IMR-90 (cell line): ENCODE results near the gene RCC1. TPM values are rescaled to one million over a fixed set of nuclear protein-coding genes. Genes with fewer than 3 reads are reported as not detected.

Experiments used
- ATAC-seq: fragments of 200-7000 bp; cut with Tn5 transposase; 2 replicates; pipeline ENCODE4 v1.9.1; 2020; ENCODE audit warnings: low read depth, mild to moderate bottlenecking, moderate library complexity
- BruUV-seq: library from RNA; stranded (reverse); fragments of 400-500 nt; replicated peaks from 2 replicates; lab custom pipeline; 2021; lab: Mats Ljungman, UMichigan
- CTCF ChIA-PET: fragments of 300-600 bp; formaldehyde crosslinking; extraction: SDS; loops from one replicate; lab custom pipeline; 2021; ENCODE audit warnings: antibody characterized with exemption; lab: Yijun Ruan, JAX
- POLR2A ChIA-PET: fragments of 300-600 bp; sonication (Branson Sonifier 250); formaldehyde crosslinking; loops from one replicate; lab custom pipeline; 2022; ENCODE audit warnings: antibody characterized with exemption; ENCODE audit not compliant: unreplicated experiment; lab: Charles Lee
- DNase-seq: peaks from one replicate; pipeline ENCODE4 v3.0.0; 2013
- H2AFZ ChIP-seq: replicated peaks from 2 replicates; pipeline ENCODE3; 2013; ENCODE audit warnings: low read length, mild to moderate bottlenecking; ENCODE audit not compliant: poor library complexity
- H2AK5ac ChIP-seq: 2 replicates; pipeline ENCODE4 v1.6.1; 2013; ENCODE audit warnings: low read depth, low read length, inconsistent platforms
- H2AK9ac ChIP-seq: replicated peaks from 2 replicates; pipeline ENCODE3; 2013; ENCODE audit warnings: mild to moderate bottlenecking, low read depth, low read length, moderate library complexity; ENCODE audit not compliant: poor library complexity
- H2BK120ac ChIP-seq: 2 replicates; pipeline ENCODE4 v1.6.1; 2013; ENCODE audit warnings: low read depth, low read length, inconsistent platforms
- H2BK15ac ChIP-seq: 3 replicates; pipeline ENCODE4 v1.6.1; 2013; ENCODE audit warnings: low read depth, low read length, inconsistent platforms
- H2BK20ac ChIP-seq: 2 replicates; pipeline ENCODE4 v1.6.1; 2013; ENCODE audit warnings: low read depth, mild to moderate bottlenecking, inconsistent platforms, low read length, moderate library complexity
- H2BK5ac ChIP-seq: 2 replicates; pipeline ENCODE4 v1.6.1; 2013; ENCODE audit warnings: mild to moderate bottlenecking, low read depth, low read length, inconsistent platforms; ENCODE audit not compliant: poor library complexity, severe bottlenecking
- H3K14ac ChIP-seq: replicated peaks from 2 replicates; pipeline ENCODE4 v1.6.1; 2013; ENCODE audit warnings: low read depth, low read length, inconsistent platforms
- H3K18ac ChIP-seq: 2 replicates; pipeline ENCODE4 v1.6.1; 2013; ENCODE audit warnings: low read depth, low read length, control low read depth
- H3K23ac ChIP-seq: 2 replicates; pipeline ENCODE4 v1.6.1; 2013; ENCODE audit warnings: low read depth, low read length, inconsistent platforms
- H3K27ac ChIP-seq: 2 replicates; pipeline ENCODE4 v1.5.1; 2013; ENCODE audit warnings: mild to moderate bottlenecking, control low read depth, low read length; ENCODE audit not compliant: insufficient read depth
- H3K27me3 ChIP-seq: 2 replicates; pipeline ENCODE4 v1.6.1; 2013; ENCODE audit warnings: low read length; ENCODE audit not compliant: control insufficient read depth, insufficient read depth
- H3K36me3 ChIP-seq: 2 replicates; pipeline ENCODE4 v1.6.1; 2013; ENCODE audit warnings: low read length, mixed read lengths; ENCODE audit not compliant: control insufficient read depth, insufficient read depth
- H3K4ac ChIP-seq: 2 replicates; pipeline ENCODE4 v1.6.1; 2013; ENCODE audit warnings: low read depth, low read length, inconsistent platforms
- H3K4me1 ChIP-seq: 2 replicates; pipeline ENCODE4 v1.6.1; 2013; ENCODE audit warnings: low read length, mixed read lengths; ENCODE audit not compliant: control insufficient read depth, insufficient read depth
- H3K4me2 ChIP-seq: 2 replicates; pipeline ENCODE4 v1.6.1; 2013; ENCODE audit warnings: low read depth, mild to moderate bottlenecking, control low read depth, low read length, moderate library complexity
- H3K4me3 ChIP-seq: 2 replicates; pipeline ENCODE4 v1.5.1; 2013; ENCODE audit warnings: low read depth, mild to moderate bottlenecking, control low read depth, low read length, moderate library complexity; ENCODE audit not compliant: insufficient read depth
- H3K56ac ChIP-seq: 2 replicates; pipeline ENCODE4 v1.6.1; 2013; ENCODE audit warnings: low read length, inconsistent platforms; ENCODE audit not compliant: insufficient read depth; ENCODE audit errors: extremely low read depth
- H3K79me1 ChIP-seq, 2 experiments: 2 replicates each; pipeline ENCODE4 v1.6.1; 2013; ENCODE audit warnings: low read length in 2 of 2, inconsistent platforms in 1 of 2, low read depth in 1 of 2
- H3K9ac ChIP-seq: 2 replicates; pipeline ENCODE4 v1.6.1; 2013; ENCODE audit warnings: low read depth, low read length, control low read depth
- H3K9me1 ChIP-seq: 2 replicates; pipeline ENCODE4 v1.6.1; 2013; ENCODE audit warnings: low read length, inconsistent platforms; ENCODE audit not compliant: insufficient read depth
- H3K9me3 ChIP-seq: 2 replicates; pipeline ENCODE4 v1.6.1; 2013; ENCODE audit warnings: low read length; ENCODE audit not compliant: control insufficient read depth, insufficient read depth
- H4K20me1 ChIP-seq: 2 replicates; pipeline ENCODE4 v1.6.1; 2013; ENCODE audit warnings: low read length, inconsistent platforms; ENCODE audit not compliant: insufficient read depth
- H4K5ac ChIP-seq: 2 replicates; pipeline ENCODE4 v1.6.1; 2013; ENCODE audit warnings: mild to moderate bottlenecking, low read depth, low read length, control low read depth
- H4K8ac ChIP-seq, 2 experiments: 2 replicates each; pipeline ENCODE4 v1.6.1; 2013; ENCODE audit warnings: low read depth in 2 of 2, low read length in 2 of 2, control low read depth in 1 of 2, inconsistent platforms in 1 of 2
- H4K91ac ChIP-seq: 2 replicates; pipeline ENCODE4 v1.6.1; 2013; ENCODE audit warnings: low read depth, low read length, inconsistent platforms; ENCODE audit not compliant: insufficient read depth
- BHLHE40 ChIP-seq: fragments of 150-350 bp; IDR thresholded peaks from 2 replicates; pipeline ENCODE4 v1.6.1; 2016; ENCODE audit warnings: mild to moderate bottlenecking, low read depth, low read length
- CEBPB ChIP-seq: IDR thresholded peaks from 2 replicates; pipeline ENCODE4 v1.6.1; 2012; ENCODE audit warnings: low read depth, low read length, improper control_type of control experiment
- CHD1 ChIP-seq: IDR thresholded peaks from 2 replicates; pipeline ENCODE4 v1.6.1; 2012; ENCODE audit warnings: low read depth, low read length, improper control_type of control experiment
- CTCF ChIP-seq: conservative IDR thresholded peaks from 2 replicates; pipeline ENCODE4 v1.5.1; 2012; ENCODE audit warnings: mild to moderate bottlenecking, low read depth, low read length, improper control_type of control experiment
- ELK1 ChIP-seq: fragments of 150-350 bp; IDR thresholded peaks from 2 replicates; pipeline ENCODE4 v1.6.1; 2016; ENCODE audit warnings: low read depth, mild to moderate bottlenecking, low read length, moderate library complexity, borderline replicate concordance
- FOS ChIP-seq: fragments of 150-350 bp; IDR thresholded peaks from 2 replicates; pipeline ENCODE4 v1.6.1; 2016; ENCODE audit warnings: low read depth, low read length
- MAFK ChIP-seq: IDR thresholded peaks from 2 replicates; pipeline ENCODE4 v1.6.1; 2012; ENCODE audit warnings: low read depth, low read length, improper control_type of control experiment
- MAZ ChIP-seq: IDR thresholded peaks from 2 replicates; pipeline ENCODE4 v1.6.1; 2012; ENCODE audit warnings: low read depth, mild to moderate bottlenecking, low read length, improper control_type of control experiment, moderate library complexity, borderline replicate concordance
- MXI1 ChIP-seq: IDR thresholded peaks from 2 replicates; pipeline ENCODE4 v1.6.1; 2012; ENCODE audit warnings: low read depth, mild to moderate bottlenecking, low read length, moderate library complexity, borderline replicate concordance
- NFE2L2 ChIP-seq: fragments of 150-350 bp; IDR thresholded peaks from 2 replicates; pipeline ENCODE4 v1.6.1; 2016; ENCODE audit warnings: low read depth, mild to moderate bottlenecking, low read length
- POLR2A ChIP-seq: IDR thresholded peaks from 2 replicates; pipeline ENCODE4 v1.6.1; 2012; ENCODE audit warnings: mild to moderate bottlenecking, low read depth, low read length
- RAD21 ChIP-seq: IDR thresholded peaks from 2 replicates; pipeline ENCODE4 v1.6.1; 2012; ENCODE audit warnings: low read length, improper control_type of control experiment
- RCOR1 ChIP-seq: IDR thresholded peaks from 2 replicates; pipeline ENCODE4 v1.6.1; 2012; ENCODE audit warnings: mild to moderate bottlenecking, low read length, improper control_type of control experiment; ENCODE audit not compliant: insufficient replicate concordance
- RFX5 ChIP-seq: IDR thresholded peaks from 2 replicates; pipeline ENCODE4 v1.8.0; 2012; ENCODE audit warnings: low read depth, mild to moderate bottlenecking, low read length, moderate library complexity
- SMC3 ChIP-seq: fragments of 150-350 bp; IDR thresholded peaks from 2 replicates; pipeline ENCODE4 v1.6.1; 2016; ENCODE audit warnings: low read depth, mild to moderate bottlenecking, antibody characterized with exemption, low read length, moderate library complexity
- USF2 ChIP-seq: fragments of 150-350 bp; IDR thresholded peaks from 2 replicates; pipeline ENCODE4 v1.6.1; 2017; ENCODE audit warnings: mild to moderate bottlenecking, antibody characterized with exemption, low read length, low read depth
- WGBS, 2 experiments: methylation state at CpG; one replicate each; pipeline versions ENCODE4 v1.1.5 to v1.1.7; 2013; ENCODE audit warnings: missing lambda C conversion rate in 2 of 2; ENCODE audit not compliant: insufficient read length in 1 of 2; ENCODE audit errors: extremely low coverage in 2 of 2; 5-methylcytosine and 5-hydroxymethylcytosine counted together
- dilution Hi-C: fragments of 300-500 bp; cut with HindIII; formaldehyde crosslinking; loops from one replicate; pipeline ENCODE4 v1.14.3; 2018; ENCODE audit warnings: low sequenced_read_pairs; ENCODE audit not compliant: unreplicated experiment
- in situ Hi-C: fragments of 300-500 bp; cut with MboI; formaldehyde crosslinking; loops from 3 replicates; pipeline ENCODE4 v1.14.3; 2019; ENCODE audit warnings: low sequenced_read_pairs, inconsistent platforms, mixed read lengths
- intact Hi-C: fragments of 100-400 bp; cut with micrococcal nuclease; formaldehyde crosslinking; loops from 2 replicates; pipeline ENCODE4 v1.10.0; 2022
- polyA plus RNA-seq, 3 experiments: library from polyadenylated mRNA; depleted of rRNA; stranded (reverse); fragments of >200 nt; gene quantifications; 2 replicates each; pipeline ENCODE4 v1.2.3, GENCODE V29; 2012; ENCODE audit warnings: low replicate concordance in 1 of 3
- total RNA-seq: library from RNA; depleted of rRNA; stranded (reverse); fragments of >200 nt; gene quantifications from 2 replicates; pipeline ENCODE4 v1.2.3, GENCODE V29; 2012

The RCC1 gene
- total and polyA plus RNA-seq, 2 of the 4 experiments (the other 2 are of a cell fraction), result 33.2 to 43.9 TPM

- H2BK5ac ChIP-seq, result no peak overlapping the region
- in situ Hi-C loops (no loop called here), intact Hi-C loops (loop anchor here (10.0 kb wide), 1 partner anchor 67 kb away; no protein-coding TSS in a partner anchor), dilution Hi-C loops (no loop called here)
- no peaks in the 10 kb centered on the region for H3K4me1 ChIP-seq
- no CpG with 5 or more reads among the region's 3 CpGs for WGBS, 2 experiments
- peaks cover 38% of the 10 kb centered on the region for H3K36me3 ChIP-seq
- no peak overlapping the region for H4K5ac ChIP-seq
- H3K18ac ChIP-seq, result no peak overlapping the region
- no peaks in the 10 kb centered on the region for H3K9me3 ChIP-seq
- ChIA-PET CTCF (no interaction called here), POLR2A (no interaction called here)
- H2AFZ ChIP-seq, result no peak overlapping the region
- no peak overlapping the region for H3K14ac ChIP-seq
- TF ChIP-seq NFE2L2 (no peak), POLR2A (no peak), FOS (no peak), MXI1 (no peak), SMC3 (no peak), RAD21 (no peak), CHD1 (no peak), RCOR1 (no peak), MAZ (no peak), USF2 (no peak), CTCF (no peak), MAFK (no peak), BHLHE40 (no peak), ELK1 (no peak), CEBPB (no peak), RFX5 (no peak)
- no peak overlapping the region for H3K4me3 ChIP-seq
- H2AK5ac ChIP-seq, result no peak overlapping the region
- no peak overlapping the region for H2BK15ac ChIP-seq
- H2AK9ac ChIP-seq, result no peak overlapping the region
- H3K9me1 ChIP-seq, result no peaks in the 10 kb centered on the region; the same call in 1 of the 2 replicates
- no peak overlapping the region for H3K23ac ChIP-seq
- H3K27me3 ChIP-seq, result no peaks in the 10 kb centered on the region
- no peaks in the 10 kb centered on the region; a peak in 2 of 4 replicates for H3K79me1 ChIP-seq
- no peak overlapping the region for H3K27ac ChIP-seq
- no peak for DNase-seq
- H4K20me1 ChIP-seq, result no peaks in the 10 kb centered on the region
- no TSS peak for BruUV-seq
- no peak overlapping the region for H3K56ac ChIP-seq
- H2BK20ac ChIP-seq, result no peak overlapping the region
- ATAC-seq, result no peak
- no peak overlapping the region for H4K91ac ChIP-seq
- no peak overlapping the region for H2BK120ac ChIP-seq
- H3K4ac ChIP-seq, result no peak overlapping the region
- H3K4me2 ChIP-seq, result no peak overlapping the region
- no peak overlapping the region for H3K9ac ChIP-seq
- no peak overlapping the region for H4K8ac ChIP-seq
Measured at GRCh38 chr1:28482138-28482537, 23.7 kb upstream of the RCC1 start.
